Aorta (tissue), 5 donors: ENCODE data around the gene JAKMIP3. TPM values are rescaled to one million over a fixed set of nuclear protein-coding genes. Genes with fewer than 3 reads are reported as not detected.

Experiments
- ATAC-seq: fragments of 200-7000 bp; cut with Tn5 transposase; one replicate; pipeline ENCODE4 v1.9.1; 2022; ENCODE audit warnings: moderate library complexity; ENCODE audit not compliant: low FRiP score
- DNase-seq, 2 donors: peaks; one replicate each; pipeline ENCODE4 v3.0.0-alpha.2; 2020
- H3K27ac ChIP-seq, 2 donors: one replicate each; pipeline ENCODE4 v1.5.1; 2013; ENCODE audit warnings: low read length in 2 of 2, mild to moderate bottlenecking in 2 of 2, moderate library complexity in 2 of 2, control low read depth in 1 of 2, inconsistent platforms in 1 of 2, low read depth in 1 of 2
- H3K27me3 ChIP-seq, 2 donors: one replicate each; pipeline ENCODE4 v1.6.1; 2013; ENCODE audit warnings: control low read depth in 1 of 2, low read length in 1 of 2, mild to moderate bottlenecking in 1 of 2, moderate library complexity in 1 of 2; ENCODE audit not compliant: insufficient read depth in 2 of 2, control insufficient read depth in 1 of 2
- H3K36me3 ChIP-seq, 2 donors: one replicate each; pipeline ENCODE4 v1.6.1; 2013; ENCODE audit warnings: control low read depth in 1 of 2, low read length in 1 of 2, mild to moderate bottlenecking in 1 of 2; ENCODE audit not compliant: insufficient read depth in 2 of 2, control insufficient read depth in 1 of 2
- H3K4me1 ChIP-seq, 2 donors: one replicate each; pipeline ENCODE4 v1.6.1; 2013; ENCODE audit warnings: low read length in 2 of 2, control low read depth in 1 of 2, mild to moderate bottlenecking in 1 of 2, moderate library complexity in 1 of 2; ENCODE audit not compliant: insufficient read depth in 2 of 2, control insufficient read depth in 1 of 2
- H3K4me3 ChIP-seq, 2 donors: one replicate each; pipeline ENCODE4 v1.5.1; 2013; ENCODE audit warnings: low read length in 2 of 2, control low read depth in 1 of 2, mild to moderate bottlenecking in 1 of 2
- H3K9me3 ChIP-seq: one replicate; pipeline ENCODE4 v1.6.1; 2013; ENCODE audit warnings: mild to moderate bottlenecking, low read length; ENCODE audit not compliant: control insufficient read depth
- WGBS, 2 donors: extraction: QIAGEN DNeasy Blood & Tissue Kit; methylation state at CpG; one replicate each; pipeline ENCODE4 v1.1.7; 2013; 5-methylcytosine and 5-hydroxymethylcytosine counted together
- intact Hi-C, 2 donors: fragments of 100-400 bp; cut with DNase I; formaldehyde crosslinking; loops; one replicate each; pipeline versions ENCODE4 v1.14.2 to v1.15.0; 2022
- polyA plus RNA-seq, 2 donors: library from polyadenylated mRNA; stranded (reverse); fragments of 200-250 nt; gene quantifications; one replicate each; pipeline ENCODE4 v1.2.3, GENCODE V29; 2013
- total RNA-seq, 2 donors: library from RNA; stranded (reverse); fragmentation: NEBNext Ultra II Directional; extraction: Animal tissue kit (Norgen Biotek cat#: 25700); gene quantifications; one replicate each; pipeline ENCODE4 v1.2.1, GENCODE V29; 2021
- donor health status: healthy with polysubstance abuse.
- donor health status: Bipolar disorder and iron deficiency.
- donor health status: DM: no; HTN: no; CAD: no.
- donor health status: DM: no; HTN: no; CAD: no.
- donor health status: DM: yes; HTN: yes; CAD: no.

The JAKMIP3 gene
- total and polyA plus RNA-seq, 4 donors: 0.23 to 0.99 (median 0.36) TPM; not detected in 1

DNA sequence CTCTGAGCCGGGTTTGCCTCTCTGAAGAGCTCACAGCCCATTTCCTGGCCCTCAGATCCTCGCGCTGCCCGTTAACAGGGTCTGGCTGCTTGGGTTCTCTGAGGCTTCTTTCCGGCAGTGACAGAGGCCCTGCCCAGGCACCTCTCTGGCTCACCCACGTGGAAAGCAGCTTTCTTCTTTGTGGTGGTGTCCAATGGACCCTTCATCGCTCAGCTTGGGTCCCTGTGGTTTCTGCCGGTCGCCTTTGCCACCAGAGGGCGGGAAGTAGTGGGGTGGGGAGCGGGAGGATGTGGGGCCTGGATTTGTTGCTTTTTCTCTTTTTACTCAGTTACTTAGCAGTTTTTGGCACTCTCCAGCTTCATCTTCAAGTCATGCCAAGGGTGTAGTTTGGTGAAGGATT, 15.6 kb upstream of the JAKMIP3 start:
- Histone ChIP-seq H3K4me3 (no peak overlapping the region), H3K27ac (no peak overlapping the region), H3K36me3 (no peaks in the 10 kb centered on the region), H3K27me3 (no peaks in the 10 kb centered on the region), H3K9me3 (peaks cover 16% of the 10 kb centered on the region), H3K4me1 (no peaks in the 10 kb centered on the region)
- ATAC-seq: no peak
- 75 to 79% methylated on average over 11 of the region's 11 CpGs for WGBS, 2 donors
- intact Hi-C loops: no loop called here
- DNase-seq: peak in 1 of 2 donors; percentile 35

DNA sequence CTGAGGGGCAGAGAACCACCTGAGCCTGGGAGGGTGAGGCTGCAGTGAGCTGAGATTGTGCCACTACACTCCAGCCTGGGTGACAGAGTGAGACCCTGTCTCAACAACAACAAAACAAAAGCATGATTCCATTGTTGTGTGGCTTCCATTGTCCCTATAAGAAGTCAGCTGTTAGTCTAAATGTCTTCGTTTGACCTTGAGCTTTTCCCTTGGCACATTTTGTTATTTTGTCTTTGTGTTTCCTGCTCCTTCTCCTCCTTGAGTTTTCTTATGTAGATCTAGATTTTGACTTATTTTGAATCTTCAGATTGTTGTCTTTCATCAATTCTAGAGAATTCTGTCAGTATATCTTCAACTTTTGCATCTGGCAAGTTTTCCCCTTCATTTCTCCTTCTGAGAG, 13.6 kb upstream of the JAKMIP3 start:
- Histone ChIP-seq H3K27me3 (no peaks in the 10 kb centered on the region), H3K4me3 (no peak overlapping the region), H3K4me1 (no peaks in the 10 kb centered on the region), H3K27ac (no peak overlapping the region), H3K9me3 (peaks cover 16% of the 10 kb centered on the region), H3K36me3 (no peaks in the 10 kb centered on the region)
- intact Hi-C loops: no loop called here
- 75 to 90% methylated on average over 1 of the region's 1 CpG for WGBS, 2 donors
- ATAC-seq (no peak), DNase-seq (no peak)

DNA sequence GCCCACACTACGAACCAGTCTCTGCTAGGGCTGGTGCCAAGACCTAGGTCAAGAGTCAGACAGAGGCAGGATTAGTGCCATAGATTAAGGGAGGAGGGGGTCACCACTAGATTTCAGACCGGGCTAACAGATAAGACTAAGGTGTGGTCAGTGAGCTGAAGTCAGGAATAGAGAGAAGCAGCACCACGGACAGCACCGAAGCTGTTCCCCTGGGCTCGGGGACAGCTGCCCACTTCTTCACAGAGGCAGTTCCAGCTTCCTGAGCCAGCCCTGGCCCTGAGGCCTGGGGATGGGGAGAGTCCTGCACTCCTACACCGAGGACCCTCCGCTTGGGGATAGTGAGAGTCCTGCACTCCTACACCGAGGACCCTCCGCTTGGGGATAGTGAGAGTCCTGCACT, 11.2 kb upstream of the JAKMIP3 start:
- H3K4me3 ChIP-seq: no peak overlapping the region
- WGBS, 2 donors: 45 to 47% methylated on average over 9 of the region's 9 CpGs
- no peaks in the 10 kb centered on the region for H3K36me3 ChIP-seq
- intact Hi-C loops: no loop called here
- DNase-seq: peak in 1 of 2 donors; percentile 43
- H3K27ac ChIP-seq: no peak overlapping the region
- peaks cover 16% of the 10 kb centered on the region for H3K9me3 ChIP-seq
- H3K27me3 ChIP-seq: no peaks in the 10 kb centered on the region
- ATAC-seq: no peak
- no peaks in the 10 kb centered on the region for H3K4me1 ChIP-seq

DNA sequence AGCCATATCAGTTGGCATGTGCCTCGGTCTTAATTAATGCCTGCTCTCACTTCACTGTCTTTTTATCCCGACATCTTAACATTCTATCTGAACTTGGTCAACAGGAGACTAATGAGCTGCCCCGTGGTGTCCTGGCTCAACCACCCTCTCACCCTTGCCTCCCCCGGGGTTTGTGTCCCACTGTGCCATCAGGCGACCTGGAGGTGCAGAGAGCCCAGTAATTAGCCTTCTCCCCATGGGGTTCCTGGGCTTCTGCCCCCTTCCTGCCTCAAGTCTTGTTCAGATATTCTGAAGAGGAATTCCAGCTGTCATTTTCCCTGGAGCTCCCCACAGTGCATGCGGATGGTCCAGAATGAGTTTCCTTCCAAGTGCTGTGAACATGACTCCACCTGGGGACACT, 10.1 kb upstream of the JAKMIP3 start:
- H3K4me3 ChIP-seq: no peak overlapping the region
- H3K9me3 ChIP-seq: peaks cover 14% of the 10 kb centered on the region
- no peaks in the 10 kb centered on the region for H3K36me3 ChIP-seq
- WGBS, 2 donors: 71 to 74% methylated on average over 6 of the region's 6 CpGs
- no peaks in the 10 kb centered on the region for H3K27me3 ChIP-seq
- H3K4me1 ChIP-seq: no peaks in the 10 kb centered on the region
- no peak overlapping the region for H3K27ac ChIP-seq
- peak in 1 of 2 donors; percentile 19 for DNase-seq
- intact Hi-C loops: no loop called here
- no peak for ATAC-seq

DNA sequence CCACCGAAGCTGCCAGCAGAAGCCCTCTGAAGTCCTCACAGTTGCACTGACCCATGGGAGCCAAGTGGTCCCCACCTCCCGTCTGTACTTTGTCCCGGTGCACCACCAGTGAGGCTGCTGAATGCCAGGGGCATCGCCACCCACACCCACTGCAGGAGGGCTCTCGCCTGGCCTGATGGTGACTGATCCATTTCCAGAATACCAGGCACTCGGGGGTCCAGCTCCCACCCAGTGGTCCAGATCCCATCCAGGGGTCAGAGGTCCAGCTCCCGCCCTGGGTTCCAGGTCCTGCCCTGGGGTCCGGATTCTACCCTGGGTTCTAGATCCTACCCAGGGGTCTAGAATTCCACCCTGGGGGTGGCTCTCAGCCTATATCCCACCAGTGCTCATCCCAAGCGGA, 9.1 kb upstream of the JAKMIP3 start:
- intact Hi-C loops: no loop called here
- DNase-seq: peak in 1 of 2 donors; percentile 59
- Histone ChIP-seq H3K4me3 (no peak overlapping the region), H3K27ac (no peak overlapping the region), H3K36me3 (no peaks in the 10 kb centered on the region), H3K4me1 (no peaks in the 10 kb centered on the region), H3K9me3 (peaks cover 14% of the 10 kb centered on the region), H3K27me3 (no peaks in the 10 kb centered on the region)
- no peak for ATAC-seq
- 76 to 88% methylated on average over 9 of the region's 9 CpGs for WGBS, 2 donors

DNA sequence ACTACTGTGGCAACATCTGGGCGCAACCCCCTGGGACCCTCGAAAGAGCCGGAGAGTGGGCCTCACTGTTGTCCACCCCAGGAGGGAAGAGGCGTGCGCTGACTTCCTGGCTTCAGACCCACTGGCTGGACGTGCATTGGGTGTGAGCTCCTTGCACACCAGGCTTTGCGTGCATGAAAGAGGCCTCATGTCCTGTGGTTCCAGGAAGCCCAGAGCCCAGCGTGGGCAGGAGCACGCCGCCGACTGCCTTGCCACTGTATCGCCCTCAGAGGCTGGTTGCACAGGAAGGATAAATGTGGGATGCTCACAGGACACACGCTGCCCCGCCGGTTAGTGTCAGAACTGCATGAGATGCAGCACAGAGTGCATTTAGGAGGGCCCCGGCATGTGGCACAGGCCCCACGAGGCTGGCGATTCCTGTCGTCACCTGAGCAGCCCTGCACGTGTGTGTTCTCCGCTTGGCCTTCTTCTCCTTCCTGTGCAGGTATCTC, 8.5 kb upstream of the JAKMIP3 start:
- ATAC-seq: no peak
- 84 to 87% methylated on average over 20 to 21 of the region's 21 CpGs for WGBS, 2 donors

DNA sequence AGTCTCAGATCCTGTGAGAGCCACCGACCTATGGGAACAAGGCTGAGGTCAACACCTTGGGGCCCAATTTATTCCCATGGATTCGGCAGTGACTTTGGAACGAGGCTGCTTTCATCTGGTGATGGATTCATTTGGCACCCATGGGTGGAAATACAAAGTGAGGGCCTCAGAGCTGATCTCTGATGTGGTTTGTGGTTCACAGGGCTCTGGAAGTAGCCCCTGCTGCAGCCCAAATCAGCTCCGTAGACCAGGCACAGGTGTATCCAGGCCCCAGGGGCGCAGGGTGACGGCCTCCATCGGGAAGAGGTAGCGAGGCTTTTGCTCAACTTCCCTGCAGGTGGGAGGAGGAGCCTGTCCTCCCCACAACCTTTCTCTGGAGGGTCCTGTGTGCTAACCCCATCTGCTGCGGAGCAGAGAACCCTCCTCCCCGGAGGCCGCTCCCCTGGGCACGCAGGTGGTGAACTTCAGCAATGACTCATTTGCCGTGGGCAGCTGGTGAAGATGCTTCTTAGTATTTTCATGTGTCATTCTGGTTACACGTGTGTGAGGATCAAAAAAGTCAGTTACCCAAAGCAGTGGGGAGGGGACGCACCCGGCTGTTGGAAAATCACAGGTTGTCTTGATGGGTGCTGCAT, 7.5 kb upstream of the JAKMIP3 start:
- 80 to 83% methylated on average over 16 of the region's 16 CpGs for WGBS, 2 donors
- no peak for ATAC-seq

More for the DNA sequence above, 8.5 kb upstream of the JAKMIP3 start:
- no peak overlapping the region for H3K4me3 ChIP-seq
- H3K27me3 ChIP-seq: no peaks in the 10 kb centered on the region
- H3K4me1 ChIP-seq: no peaks in the 10 kb centered on the region
- peaks cover 10% of the 10 kb centered on the region for H3K9me3 ChIP-seq
- H3K27ac ChIP-seq: no peak overlapping the region
- H3K36me3 ChIP-seq: no peaks in the 10 kb centered on the region
- intact Hi-C loops: no loop called here
- DNase-seq: peak in 1 of 2 donors; percentile 62

DNA sequence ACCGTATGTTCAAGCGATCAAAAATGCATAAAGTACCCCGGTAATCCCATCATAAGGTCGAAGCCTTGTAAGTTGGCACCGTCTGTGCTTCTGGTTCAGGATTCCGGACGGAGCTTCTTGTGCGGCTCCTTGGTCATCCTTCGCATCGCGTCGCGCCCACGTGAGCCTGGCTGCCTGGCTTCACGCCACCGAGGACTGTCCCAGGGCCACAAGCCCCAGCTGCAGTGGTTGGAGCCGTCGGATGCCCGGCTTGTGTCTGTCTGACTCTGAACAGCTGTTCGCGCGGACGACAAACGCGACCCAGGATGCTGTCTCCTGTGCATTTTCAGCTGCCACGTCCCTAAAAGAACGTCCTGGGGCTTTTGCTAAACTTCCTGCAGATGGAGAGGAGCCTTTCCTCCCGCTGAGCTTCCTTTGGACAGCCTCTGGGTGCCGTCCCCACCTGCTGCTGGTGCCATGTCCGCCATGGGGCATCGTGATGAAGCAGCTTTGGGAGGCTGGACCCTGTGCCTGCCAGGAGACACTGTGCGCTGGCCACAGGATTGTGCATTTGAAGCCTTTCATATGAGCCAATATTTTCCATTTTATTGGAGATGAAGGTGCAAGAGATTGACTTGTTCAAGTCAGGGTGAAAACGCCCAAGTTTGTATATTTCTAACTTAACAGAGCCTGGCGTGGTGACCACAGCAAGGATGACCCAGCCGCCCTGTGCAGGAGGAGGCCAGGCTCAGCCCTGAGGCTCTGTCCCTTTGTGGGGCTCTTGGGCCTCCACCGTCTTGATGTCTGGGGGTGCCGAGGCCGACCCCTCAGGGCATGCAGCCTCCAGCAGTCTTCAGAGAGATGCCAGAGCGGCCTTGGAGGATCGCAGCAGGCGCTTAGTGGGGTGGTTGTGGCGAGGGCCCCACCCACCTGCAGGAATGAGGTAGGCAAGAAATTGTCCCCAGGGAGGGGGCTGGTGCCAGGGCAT, 6.7 kb upstream of the JAKMIP3 start:
- H3K36me3 ChIP-seq: no peaks in the 10 kb centered on the region
- H3K4me1 ChIP-seq: no peaks in the 10 kb centered on the region
- 85 to 87% methylated on average over 42 of the region's 42 CpGs for WGBS, 2 donors
- H3K27me3 ChIP-seq: no peaks in the 10 kb centered on the region
- no peak overlapping the region for H3K27ac ChIP-seq
- peaks cover 3% of the 10 kb centered on the region for H3K9me3 ChIP-seq
- intact Hi-C loops: no loop called here
- ATAC-seq: no peak
- H3K4me3 ChIP-seq: no peak overlapping the region
- peak in 1 of 2 donors; percentile 53 for DNase-seq

More for the DNA sequence above, 7.5 kb upstream of the JAKMIP3 start:
- Histone ChIP-seq H3K27me3 (no peaks in the 10 kb centered on the region), H3K27ac (no peak overlapping the region), H3K4me1 (no peaks in the 10 kb centered on the region), H3K9me3 (peaks cover 6% of the 10 kb centered on the region), H3K4me3 (no peak overlapping the region), H3K36me3 (no peaks in the 10 kb centered on the region)
- DNase-seq: peak in 1 of 2 donors; percentile 49
- intact Hi-C loops: no loop called here
